Skin of body (tissue), 2 donors: ENCODE measurements around the gene GNA12. TPM values are rescaled to one million over a fixed set of nuclear protein-coding genes. Genes with fewer than 3 reads are reported as not detected.
"Not testable (repeated sequence)": the region's sequence is repeated elsewhere in the genome, so short reads cannot be mapped to it uniquely, and the experiment has no call there.

Source experiments
- DNase-seq: peaks from one replicate; lab custom pipeline; 2025; lab: John Stamatoyannopoulos, UW
- total RNA-seq: library from RNA; depleted of rRNA; stranded (reverse); fragments of >200 nt; gene quantifications from one replicate; pipeline ENCODE4 v1.2.3, GENCODE V29; 2014

Gene GNA12
- total RNA-seq, 1 donor from 2014 or later, result 10.8 TPM

GRCh38 chr7:2678454-2678853 is 165.7 kb downstream of the GNA12 start:
- DNase-seq, result not testable (repeated sequence)

Other genes starting within 250 kb of the GNA12 start
- 28.3 TPM for gene TTYH3, start 212.3 kb downstream of the GNA12 start, total RNA-seq
- gene AMZ1, start 156.1 kb downstream of the GNA12 start, total RNA-seq, result 0.30 TPM
- gene CARD11, start 199.6 kb upstream of the GNA12 start, total RNA-seq, result 0.59 TPM